H7 (cell line): Measurements from ENCODE around the gene ACSL3. TPM values are rescaled to one million over a fixed set of nuclear protein-coding genes. Genes with fewer than 3 reads are reported as not detected.
"Not testable (repeated sequence)": the region's sequence is repeated elsewhere in the genome, so short reads cannot be mapped to it uniquely, and the experiment has no call there.

Experiments used
- DNase-seq: peaks from one replicate; pipeline ENCODE4 v3.0.0; 2012
- H3K27me3 ChIP-seq: 2 replicates; pipeline ENCODE4 v1.6.0; 2011; ENCODE audit warnings: mild to moderate bottlenecking, low read length; ENCODE audit not compliant: control insufficient read depth, insufficient read depth
- H3K36me3 ChIP-seq: replicated peaks from 2 replicates; pipeline ENCODE4 v1.5.1; 2011; ENCODE audit warnings: low read length; ENCODE audit not compliant: control insufficient read depth, insufficient read depth
- H3K4me3 ChIP-seq: 2 replicates; pipeline ENCODE4 v1.5.1; 2011; ENCODE audit warnings: low read depth, mild to moderate bottlenecking, control low read depth, low read length, moderate library complexity; ENCODE audit not compliant: insufficient read depth
- total RNA-seq: library from RNA; depleted of rRNA; stranded (reverse); fragments of >200 nt; shearing (Covaris generic); gene quantifications from 2 replicates; pipeline ENCODE4 v1.2.3, GENCODE V29; 2014

The ACSL3 gene
- total RNA-seq, 1 experiment from 2014 or later, result 83.5 TPM

GRCh38 chr2:222865301-222865700, 4.5 kb downstream of the ACSL3 start:
- Histone ChIP-seq H3K4me3 (no peak overlapping the region), H3K36me3 (no peaks in the 10 kb centered on the region), H3K27me3 (no peaks in the 10 kb centered on the region)
- DNase-seq, result no peak

- Histone ChIP-seq H3K4me3 (no peak overlapping the region), H3K36me3 (no peaks in the 10 kb centered on the region), H3K27me3 (no peaks in the 10 kb centered on the region)
- no peak for DNase-seq
Measured at GRCh38 chr2:222866358-222866960, 5.6 kb downstream of the ACSL3 start.

- not testable (repeated sequence) for H3K36me3 ChIP-seq, H3K4me3 ChIP-seq
Measured at GRCh38 chr2:222868560-222869251, 7.9 kb downstream of the ACSL3 start.

GRCh38 chr2:222869252-222869560, 8.4 kb downstream of the ACSL3 start:
- Histone ChIP-seq H3K36me3 (no peaks in the 10 kb centered on the region), H3K4me3 (no peak overlapping the region), H3K27me3 (no peaks in the 10 kb centered on the region)
- no peak for DNase-seq

More at GRCh38 chr2:222868560-222869251, 7.9 kb downstream of the ACSL3 start:
- H3K27me3 ChIP-seq, DNase-seq: not testable (repeated sequence)

GRCh38 chr2:222871291-222871690, 10.5 kb downstream of the ACSL3 start:
- H3K4me3 ChIP-seq, result no peak overlapping the region
- H3K27me3 ChIP-seq, result no peaks in the 10 kb centered on the region
- no peak for DNase-seq
- H3K36me3 ChIP-seq, result no peaks in the 10 kb centered on the region

- no peak for DNase-seq
- no peaks in the 10 kb centered on the region for H3K27me3 ChIP-seq
- no peaks in the 10 kb centered on the region for H3K36me3 ChIP-seq
- H3K4me3 ChIP-seq, result no peak overlapping the region
Measured at GRCh38 chr2:222872551-222872950, 11.7 kb downstream of the ACSL3 start.

- no peaks in the 10 kb centered on the region for H3K36me3 ChIP-seq
- DNase-seq, result no peak
- H3K27me3 ChIP-seq, result no peaks in the 10 kb centered on the region
- no peak overlapping the region for H3K4me3 ChIP-seq
Measured at GRCh38 chr2:222875482-222875881, 14.6 kb downstream of the ACSL3 start.

- no peak for DNase-seq
- Histone ChIP-seq H3K36me3 (no peaks in the 10 kb centered on the region), H3K4me3 (no peak overlapping the region), H3K27me3 (no peaks in the 10 kb centered on the region)
Measured at GRCh38 chr2:222876947-222877346, 16.1 kb downstream of the ACSL3 start.

GRCh38 chr2:222877556-222878300, 16.9 kb downstream of the ACSL3 start:
- Histone ChIP-seq H3K27me3 (no peaks in the 10 kb centered on the region), H3K4me3 (no peak overlapping the region), H3K36me3 (no peaks in the 10 kb centered on the region)

GRCh38 chr2:222878301-222878876, 17.6 kb downstream of the ACSL3 start:
- Histone ChIP-seq H3K36me3 (no peaks in the 10 kb centered on the region), H3K4me3 (no peak overlapping the region), H3K27me3 (no peaks in the 10 kb centered on the region)
- DNase-seq, result no peak

More at GRCh38 chr2:222877556-222878300, 16.9 kb downstream of the ACSL3 start:
- no peak for DNase-seq

- Histone ChIP-seq H3K27me3 (no peaks in the 10 kb centered on the region), H3K36me3 (no peaks in the 10 kb centered on the region), H3K4me3 (no peak overlapping the region)
- no peak for DNase-seq
Measured at GRCh38 chr2:222878877-222879603, 18.2 kb downstream of the ACSL3 start.

- H3K27me3 ChIP-seq, result no peaks in the 10 kb centered on the region
- DNase-seq, result no peak
Measured at GRCh38 chr2:222879604-222879933, 18.7 kb downstream of the ACSL3 start.

GRCh38 chr2:222882484-222882928, 21.7 kb downstream of the ACSL3 start:
- Histone ChIP-seq H3K36me3 (no peaks in the 10 kb centered on the region), H3K4me3 (no peak overlapping the region), H3K27me3 (no peaks in the 10 kb centered on the region)
- no peak for DNase-seq

More at GRCh38 chr2:222879604-222879933, 18.7 kb downstream of the ACSL3 start:
- H3K4me3 ChIP-seq, result no peak overlapping the region
- no peaks in the 10 kb centered on the region for H3K36me3 ChIP-seq

GRCh38 chr2:222883420-222883819, 22.6 kb downstream of the ACSL3 start:
- no peaks in the 10 kb centered on the region for H3K27me3 ChIP-seq
- no peak overlapping the region for H3K4me3 ChIP-seq

More at GRCh38 chr2:222883420-222883819, 22.6 kb downstream of the ACSL3 start:
- H3K36me3 ChIP-seq, result no peaks in the 10 kb centered on the region
- no peak for DNase-seq
